Bronchial epithelial cell (primary cell): ENCODE results near the gene SUN1. TPM values are rescaled to one million over a fixed set of nuclear protein-coding genes. Genes with fewer than 3 reads are reported as not detected.

Experiments
- DNase-seq: peaks from one replicate; pipeline ENCODE4 v3.0.0-alpha.2; 2010; ENCODE audit warnings: low read depth
- FAIRE-seq: peaks from 2 replicates; lab custom pipeline; 2011; peaks lifted over from hg19 to GRCh38; lab: Jason Lieb, UNC
- H3K27me3 ChIP-seq: 2 replicates; pipeline ENCODE4 v1.5.1; 2011; ENCODE audit warnings: low read length; ENCODE audit not compliant: control insufficient read depth, insufficient read depth
- H3K36me3 ChIP-seq: 2 replicates; pipeline ENCODE4 v1.5.1; 2011; ENCODE audit warnings: low read length; ENCODE audit not compliant: control insufficient read depth, insufficient read depth
- H3K4me3 ChIP-seq: 2 replicates; pipeline ENCODE4 v1.5.1; 2011; ENCODE audit warnings: mild to moderate bottlenecking, low read depth, low read length, control low read depth
- total RNA-seq: library from RNA; depleted of rRNA; stranded (reverse); fragments of >200 nt; gene quantifications from 2 replicates; pipeline ENCODE4 v1.2.1, GENCODE V29; 2014
- TF ChIP-seq, protein P1 (sequence below): IDR thresholded peaks from 2 replicates; pipeline ENCODE4 v1.5.1; 2011; ENCODE audit warnings: mild to moderate bottlenecking, moderate library complexity, low read length, control low read depth, inconsistent platforms; ENCODE audit not compliant: insufficient read depth, severe bottlenecking

SUN1 gene
- total RNA-seq, 1 donor from 2014 or later: 176 TPM

DNA sequence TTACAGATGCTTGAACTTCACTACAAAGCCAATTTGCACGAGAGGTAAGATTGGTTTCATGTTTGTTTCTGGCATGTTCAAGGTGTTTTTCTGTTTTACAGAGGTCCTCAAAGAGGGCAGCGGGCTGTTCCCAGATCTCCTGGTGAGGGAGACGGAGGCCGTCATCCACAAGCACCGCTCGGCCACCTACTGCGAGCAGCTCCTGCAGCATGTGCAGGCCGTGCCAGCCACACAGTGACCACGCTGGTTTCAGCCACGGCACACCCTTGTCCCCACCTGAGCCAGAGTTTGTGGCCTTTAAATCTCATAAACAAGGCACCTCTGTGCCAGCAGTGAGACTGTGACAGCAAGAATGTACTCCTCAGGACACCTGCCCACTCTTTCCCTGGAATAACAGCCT is 46.9 kb upstream of the SUN1 start:
- Histone ChIP-seq H3K27me3 (no peaks in the 10 kb centered on the region), H3K4me3 (no peak overlapping the region), H3K36me3 (peaks cover 18% of the 10 kb centered on the region)
- no peak for FAIRE-seq
- no peak for DNase-seq
- TF ChIP-seq, protein P1, sequence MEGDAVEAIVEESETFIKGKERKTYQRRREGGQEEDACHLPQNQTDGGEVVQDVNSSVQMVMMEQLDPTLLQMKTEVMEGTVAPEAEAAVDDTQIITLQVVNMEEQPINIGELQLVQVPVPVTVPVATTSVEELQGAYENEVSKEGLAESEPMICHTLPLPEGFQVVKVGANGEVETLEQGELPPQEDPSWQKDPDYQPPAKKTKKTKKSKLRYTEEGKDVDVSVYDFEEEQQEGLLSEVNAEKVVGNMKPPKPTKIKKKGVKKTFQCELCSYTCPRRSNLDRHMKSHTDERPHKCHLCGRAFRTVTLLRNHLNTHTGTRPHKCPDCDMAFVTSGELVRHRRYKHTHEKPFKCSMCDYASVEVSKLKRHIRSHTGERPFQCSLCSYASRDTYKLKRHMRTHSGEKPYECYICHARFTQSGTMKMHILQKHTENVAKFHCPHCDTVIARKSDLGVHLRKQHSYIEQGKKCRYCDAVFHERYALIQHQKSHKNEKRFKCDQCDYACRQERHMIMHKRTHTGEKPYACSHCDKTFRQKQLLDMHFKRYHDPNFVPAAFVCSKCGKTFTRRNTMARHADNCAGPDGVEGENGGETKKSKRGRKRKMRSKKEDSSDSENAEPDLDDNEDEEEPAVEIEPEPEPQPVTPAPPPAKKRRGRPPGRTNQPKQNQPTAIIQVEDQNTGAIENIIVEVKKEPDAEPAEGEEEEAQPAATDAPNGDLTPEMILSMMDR: no peak

DNA sequence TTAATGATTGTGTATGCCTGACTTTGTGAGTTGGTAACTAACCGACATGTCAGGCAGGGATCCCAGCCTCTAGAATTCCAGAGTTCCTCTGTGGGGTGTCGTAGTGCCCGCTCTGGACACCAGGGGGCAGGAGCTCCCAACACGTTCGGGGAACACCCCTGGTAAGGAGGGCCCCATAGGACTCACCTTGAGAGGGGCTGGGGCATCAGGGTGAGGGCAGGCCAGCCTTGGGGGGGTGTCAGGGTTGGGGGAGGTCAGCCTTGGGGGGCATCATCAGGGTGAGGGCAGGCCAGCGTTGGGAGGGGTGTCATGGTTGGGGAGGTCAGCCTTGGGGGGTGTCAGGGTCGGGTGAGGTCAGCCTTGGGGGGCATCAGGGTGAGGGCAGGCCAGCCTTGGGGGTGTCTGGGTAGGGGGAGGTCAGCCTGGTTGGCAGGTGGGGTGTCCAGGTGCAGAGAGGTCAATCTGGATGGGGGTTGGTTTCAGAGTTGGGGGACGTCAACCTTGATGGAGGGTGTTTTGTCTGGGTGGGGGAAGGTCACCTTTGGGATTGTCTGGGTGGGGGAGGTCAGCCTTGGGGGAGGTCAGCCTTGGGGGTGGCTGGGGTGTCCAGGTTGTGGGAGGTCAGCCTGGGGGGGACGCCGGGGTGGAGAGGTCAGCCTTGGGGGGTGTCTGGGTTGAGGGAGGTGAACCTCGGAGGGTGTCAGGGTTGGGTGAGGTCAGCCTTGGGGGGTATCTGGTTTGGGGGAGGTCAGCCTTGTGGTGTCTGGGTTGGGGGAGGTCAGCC is 45.6 kb upstream of the SUN1 start:
- FAIRE-seq (no peak), DNase-seq (peak; percentile 42)
- TF ChIP-seq, protein P1: peak; percentile 84
- Histone ChIP-seq H3K36me3 (peaks cover 18% of the 10 kb centered on the region), H3K27me3 (no peaks in the 10 kb centered on the region), H3K4me3 (no peak overlapping the region)

DNA sequence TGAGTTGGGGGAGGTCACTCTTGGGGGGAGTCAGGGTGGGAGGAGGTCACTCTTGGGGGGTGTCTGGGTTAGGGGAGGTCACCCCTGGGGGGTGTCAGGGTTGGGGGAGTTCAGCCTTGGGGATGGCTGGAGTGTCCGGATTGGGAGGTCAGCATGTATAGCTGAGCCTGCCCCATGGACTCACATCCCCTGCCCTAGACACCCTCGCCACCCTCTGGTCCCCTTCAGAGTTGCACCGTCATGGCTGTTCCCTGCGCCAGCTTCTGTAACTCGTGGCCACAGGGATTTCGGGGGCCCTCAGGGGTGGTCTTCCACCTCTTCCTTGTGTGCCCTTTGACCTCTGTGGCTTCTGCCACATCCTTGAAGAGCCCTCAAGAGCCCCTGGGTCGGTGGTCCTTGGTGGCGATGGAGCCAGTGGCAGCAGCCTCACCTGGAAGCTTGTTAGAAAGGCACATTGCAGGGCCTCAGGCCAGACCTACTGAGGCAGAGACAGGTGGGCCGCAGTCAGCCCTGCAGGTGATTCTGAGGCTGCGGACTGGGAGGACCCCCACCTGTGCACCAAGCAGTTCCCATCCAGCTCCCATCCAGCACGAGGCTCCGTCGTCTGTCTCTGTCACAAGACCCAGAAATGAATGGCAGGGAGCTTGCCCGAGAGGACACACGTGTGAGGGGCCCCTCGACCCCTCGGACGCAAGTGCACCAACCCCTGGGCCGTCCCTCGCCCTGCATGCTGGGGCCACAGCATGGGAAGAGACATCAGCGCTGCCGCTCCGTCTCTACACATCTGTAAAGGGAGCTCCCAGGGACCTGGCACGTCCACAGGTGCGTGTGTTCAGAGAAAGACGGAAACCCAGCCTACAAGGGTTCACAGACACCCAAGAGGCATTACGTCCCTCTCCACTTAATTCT is 44.7 kb upstream of the SUN1 start:
- Histone ChIP-seq H3K27me3 (no peaks in the 10 kb centered on the region), H3K36me3 (peaks cover 16% of the 10 kb centered on the region), H3K4me3 (no peak overlapping the region)
- TF ChIP-seq, protein P1: no peak
- no peak for FAIRE-seq
- no peak for DNase-seq

DNA sequence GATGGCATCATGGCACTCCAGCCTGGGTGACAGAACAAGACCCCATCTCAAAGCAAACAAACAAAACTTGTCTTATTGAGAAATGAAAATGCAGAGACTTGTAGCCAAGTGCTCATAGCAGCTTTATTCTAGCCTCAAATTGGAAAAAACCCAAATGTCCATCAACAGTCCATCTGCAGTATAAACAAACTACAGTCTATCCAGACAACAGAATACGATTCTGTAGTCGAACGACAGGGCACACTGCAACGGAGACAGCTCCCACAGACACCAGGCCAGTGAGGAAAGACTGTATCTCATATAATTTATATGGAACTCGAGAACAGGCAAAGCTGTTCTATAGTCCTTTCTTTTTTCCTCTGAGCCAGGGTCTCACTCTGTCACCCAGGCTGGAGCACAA is 40.8 kb upstream of the SUN1 start:
- no peaks in the 10 kb centered on the region for H3K36me3 ChIP-seq
- no peaks in the 10 kb centered on the region for H3K27me3 ChIP-seq
- peak; percentile 83 for FAIRE-seq
- no peak overlapping the region for H3K4me3 ChIP-seq
- no peak for DNase-seq
- TF ChIP-seq, protein P1: no peak

DNA sequence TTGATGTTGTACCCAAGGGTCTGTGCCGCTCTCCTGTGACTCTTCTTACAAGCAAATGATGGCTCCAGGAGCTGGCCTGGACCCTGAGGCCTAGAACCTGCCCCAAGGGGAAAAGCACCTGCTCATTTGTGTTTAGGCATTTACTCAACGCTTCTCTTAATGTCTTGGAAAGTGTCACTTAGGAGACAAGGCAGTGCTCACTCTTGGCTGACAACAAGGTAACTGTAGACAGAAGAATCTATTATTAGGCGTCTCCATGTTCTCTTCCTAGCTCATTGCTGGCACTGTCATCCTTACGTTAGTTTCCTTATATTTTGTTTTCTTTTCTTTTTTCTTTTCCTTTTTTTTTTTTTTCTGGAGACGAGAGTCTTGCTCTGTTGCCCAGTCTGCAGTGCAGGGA is 38.1 kb upstream of the SUN1 start:
- DNase-seq (no peak), FAIRE-seq (no peak)
- no peak overlapping the region for H3K4me3 ChIP-seq
- no peaks in the 10 kb centered on the region for H3K36me3 ChIP-seq
- no peaks in the 10 kb centered on the region for H3K27me3 ChIP-seq
- TF ChIP-seq, protein P1: no peak
